ENCODE results near the gene PLA2G5. TPM values are rescaled to one million over a fixed set of nuclear protein-coding genes. Genes with fewer than 3 reads are reported as not detected.
A peak's percentile ranks its signal among the peaks of the same experiment; 100 is the strongest.
"Not testable (repeated sequence)": the region's sequence is repeated elsewhere in the genome, so short reads cannot be mapped to it uniquely, and the experiment has no call there.

PLA2G5 gene
- total RNA-seq, 3 donors from 2014 or later, result 0.78 to 16.2 (median 0.94) TPM

DNA sequence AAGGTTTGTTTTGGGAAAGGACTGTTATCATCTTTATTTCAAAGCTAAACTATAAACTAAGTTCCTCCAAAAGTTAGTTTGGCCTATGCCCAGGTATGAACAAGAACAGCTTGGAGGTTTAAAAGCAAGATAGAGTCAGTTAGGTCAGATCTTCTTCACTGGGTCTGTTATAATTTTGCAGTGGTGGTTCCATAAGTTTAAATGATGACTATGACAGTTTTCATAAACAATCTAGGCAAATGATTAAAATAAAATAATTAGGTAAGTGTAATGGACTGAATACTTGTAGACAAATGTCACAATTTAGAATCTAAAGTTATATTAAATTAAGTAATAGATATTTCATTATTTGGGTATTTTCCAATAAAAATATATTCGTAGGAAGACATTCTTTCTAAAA is 21.4 kb upstream of the PLA2G5 start:
- Histone ChIP-seq H3K9me3 (peaks cover 17% of the 10 kb centered on the region), H3K36me3 (ENCODE audit: low read depth) (no peaks in the 10 kb centered on the region), H3K4me3 (no peak overlapping the region), H3K4me1 (ENCODE audit: low read depth) (no peaks in the 10 kb centered on the region)
- DNase-seq (no peak), ATAC-seq (no peak)
- TF ChIP-seq, protein P1, sequence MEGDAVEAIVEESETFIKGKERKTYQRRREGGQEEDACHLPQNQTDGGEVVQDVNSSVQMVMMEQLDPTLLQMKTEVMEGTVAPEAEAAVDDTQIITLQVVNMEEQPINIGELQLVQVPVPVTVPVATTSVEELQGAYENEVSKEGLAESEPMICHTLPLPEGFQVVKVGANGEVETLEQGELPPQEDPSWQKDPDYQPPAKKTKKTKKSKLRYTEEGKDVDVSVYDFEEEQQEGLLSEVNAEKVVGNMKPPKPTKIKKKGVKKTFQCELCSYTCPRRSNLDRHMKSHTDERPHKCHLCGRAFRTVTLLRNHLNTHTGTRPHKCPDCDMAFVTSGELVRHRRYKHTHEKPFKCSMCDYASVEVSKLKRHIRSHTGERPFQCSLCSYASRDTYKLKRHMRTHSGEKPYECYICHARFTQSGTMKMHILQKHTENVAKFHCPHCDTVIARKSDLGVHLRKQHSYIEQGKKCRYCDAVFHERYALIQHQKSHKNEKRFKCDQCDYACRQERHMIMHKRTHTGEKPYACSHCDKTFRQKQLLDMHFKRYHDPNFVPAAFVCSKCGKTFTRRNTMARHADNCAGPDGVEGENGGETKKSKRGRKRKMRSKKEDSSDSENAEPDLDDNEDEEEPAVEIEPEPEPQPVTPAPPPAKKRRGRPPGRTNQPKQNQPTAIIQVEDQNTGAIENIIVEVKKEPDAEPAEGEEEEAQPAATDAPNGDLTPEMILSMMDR (IDR thresholded peaks at IDR 0.05), result no peak
- intact Hi-C loops (cut with DNase I, micrococcal nuclease), result no loop called here

DNA sequence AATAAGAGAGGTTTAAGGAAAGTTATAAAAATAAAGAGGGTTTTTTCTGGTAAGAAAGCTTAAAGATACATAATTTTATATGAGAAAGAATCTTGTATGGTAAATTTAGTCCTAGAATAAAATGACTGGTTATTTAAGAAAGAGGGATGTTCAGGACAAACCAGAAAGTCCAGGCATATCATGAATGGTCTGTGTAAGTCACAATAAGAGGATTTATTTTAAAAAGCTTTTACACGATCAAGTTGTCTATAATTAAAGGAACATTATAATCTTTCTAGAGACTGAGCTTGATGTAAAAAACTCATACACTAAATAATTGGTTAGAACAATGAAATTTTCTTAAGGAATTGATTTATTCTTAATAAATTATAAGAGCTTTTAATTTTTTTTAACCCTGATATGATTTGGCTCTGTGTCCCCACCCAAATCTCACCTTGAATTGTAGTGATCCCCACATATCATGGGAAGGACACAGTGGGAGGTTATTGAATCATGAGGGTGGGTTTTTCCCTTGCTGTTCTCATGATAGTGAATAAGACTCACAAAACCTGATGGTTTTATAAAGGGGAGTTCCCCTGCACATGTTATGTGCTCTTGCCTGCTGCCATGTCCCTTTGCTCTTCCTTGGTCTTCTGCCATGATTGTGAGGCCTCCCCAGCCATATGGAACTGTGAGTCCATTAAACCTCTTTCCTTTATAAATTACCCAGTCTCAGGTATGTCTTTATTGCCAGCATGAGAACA is 20.8 kb upstream of the PLA2G5 start:
- H3K4me3 ChIP-seq; ATAC-seq; H3K4me1 ChIP-seq (ENCODE audit: low read depth); H3K36me3 ChIP-seq (ENCODE audit: low read depth); DNase-seq; intact Hi-C loops (cut with DNase I, micrococcal nuclease): not testable (repeated sequence)
- peaks cover 17% of the 10 kb centered on the region for H3K9me3 ChIP-seq

DNA sequence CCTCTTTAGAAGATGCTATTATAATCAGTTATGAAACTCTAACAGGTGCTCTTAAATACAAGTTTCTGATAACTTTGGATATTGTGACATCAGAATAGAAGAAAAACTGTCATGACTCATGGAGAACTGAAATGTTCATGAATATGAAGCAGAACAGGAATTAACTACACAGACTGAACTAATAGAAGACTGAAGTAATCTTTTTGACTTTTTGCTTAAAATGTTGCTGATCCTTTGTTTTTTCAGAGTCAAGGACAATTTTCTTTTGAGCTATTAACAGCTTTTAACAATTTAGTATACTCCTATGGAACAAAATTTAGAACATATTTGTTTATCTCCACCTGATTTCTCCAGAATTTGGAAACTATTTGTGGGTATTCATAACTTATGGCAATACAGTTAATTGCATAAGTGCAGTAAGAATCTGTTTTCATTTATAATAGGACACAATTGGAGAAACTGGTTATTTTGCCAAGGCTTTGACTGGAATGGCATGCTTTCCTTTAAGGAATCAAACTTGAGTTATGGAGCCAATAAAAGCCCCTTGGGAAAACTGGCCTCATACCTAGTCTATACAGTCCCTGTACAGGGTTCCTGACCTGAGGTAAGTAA is 18.7 kb upstream of the PLA2G5 start:
- TF ChIP-seq, protein P1 (IDR thresholded peaks at IDR 0.05), result no peak
- ATAC-seq (no peak), DNase-seq (no peak)
- Histone ChIP-seq H3K4me3 (no peak overlapping the region), H3K4me1 (ENCODE audit: low read depth) (no peaks in the 10 kb centered on the region), H3K36me3 (ENCODE audit: low read depth) (no peaks in the 10 kb centered on the region), H3K9me3 (peaks cover 17% of the 10 kb centered on the region)
- intact Hi-C loops (cut with DNase I, micrococcal nuclease), result no loop called here

DNA sequence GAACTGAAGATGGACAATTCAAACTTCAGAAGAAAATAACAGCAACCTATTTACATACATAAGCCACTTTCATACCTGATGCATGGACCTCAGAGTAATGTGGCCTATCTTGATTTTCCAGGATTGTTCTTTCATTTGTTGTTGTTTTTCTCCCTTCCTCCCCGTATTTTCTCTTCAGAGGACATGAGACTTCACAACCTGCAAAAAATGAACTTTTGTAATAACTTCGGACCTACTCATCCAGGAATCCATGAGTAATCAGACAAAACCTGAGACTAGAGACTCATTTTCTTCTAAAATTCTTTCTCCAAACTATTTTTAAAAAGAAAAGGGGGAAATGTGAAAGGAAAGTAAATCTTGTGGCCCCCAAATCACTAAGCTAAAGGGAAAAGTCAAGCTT is 17.6 kb upstream of the PLA2G5 start:
- TF ChIP-seq, protein P1 (IDR thresholded peaks at IDR 0.05), result no peak
- no peak for DNase-seq
- intact Hi-C loops (cut with DNase I, micrococcal nuclease), result no loop called here
- Histone ChIP-seq H3K36me3 (ENCODE audit: low read depth) (no peaks in the 10 kb centered on the region), H3K9me3 (peaks cover 17% of the 10 kb centered on the region), H3K4me3 (no peak overlapping the region), H3K4me1 (ENCODE audit: low read depth) (no peaks in the 10 kb centered on the region)
- ATAC-seq, result no peak

DNA sequence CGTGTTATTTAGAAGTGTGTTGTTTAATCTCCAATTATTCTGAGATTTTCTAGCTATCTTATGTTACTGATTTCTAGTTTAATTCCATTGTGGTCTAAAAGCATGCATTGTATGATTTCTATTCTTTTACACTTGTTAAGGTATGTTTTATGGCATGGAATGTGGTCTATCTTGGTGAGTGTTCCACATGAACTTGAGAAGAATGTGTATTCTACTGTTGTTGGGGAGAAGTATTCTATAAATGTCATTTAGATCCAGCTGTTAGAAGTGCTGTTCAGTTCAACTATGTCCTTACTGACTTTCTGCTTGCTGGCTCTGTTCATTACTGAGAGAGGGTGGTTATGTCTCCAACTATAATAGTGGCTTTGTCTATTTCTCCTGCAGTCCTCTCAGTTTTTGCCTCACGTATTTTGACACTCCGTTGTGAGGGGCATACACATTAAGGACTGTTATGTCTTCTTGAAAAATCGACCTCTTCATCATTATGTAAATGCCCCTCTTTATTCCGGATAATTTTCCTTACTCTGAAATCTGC is 12.0 kb upstream of the PLA2G5 start:
- no peak for DNase-seq
- H3K4me3 ChIP-seq, result no peak overlapping the region
- no peaks in the 10 kb centered on the region for H3K4me1 ChIP-seq (ENCODE audit: low read depth)
- intact Hi-C loops (cut with DNase I, micrococcal nuclease), result no loop called here
- no peaks in the 10 kb centered on the region for H3K9me3 ChIP-seq
- ATAC-seq, result no peak
- TF ChIP-seq, protein P1 (IDR thresholded peaks at IDR 0.05), result no peak
- H3K36me3 ChIP-seq (ENCODE audit: low read depth), result no peaks in the 10 kb centered on the region

DNA sequence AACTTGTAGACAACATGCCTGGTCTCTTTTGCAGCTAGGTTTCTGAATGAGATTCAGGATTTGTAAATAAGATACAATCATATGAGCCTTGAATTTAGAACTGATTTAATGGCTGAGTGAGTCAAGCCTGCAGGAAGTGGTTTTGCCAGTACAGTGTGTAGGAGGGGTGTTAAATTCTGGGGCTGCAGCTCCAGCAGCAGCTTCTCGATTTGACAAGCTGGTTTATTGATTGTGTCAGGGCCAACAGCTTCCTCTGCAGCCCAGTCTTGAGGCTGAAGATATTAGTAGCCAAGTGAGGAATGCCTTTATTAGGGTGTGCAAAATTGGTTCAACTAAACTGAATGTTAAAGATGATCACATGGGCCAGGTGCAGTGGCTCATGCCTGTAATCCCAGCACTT is 11.5 kb upstream of the PLA2G5 start:
- ATAC-seq, result peak; percentile 65
- intact Hi-C loops (cut with DNase I, micrococcal nuclease), result no loop called here
- peak in 1 of 3 donors; percentile 13 for DNase-seq

More for the DNA sequence above, 11.5 kb upstream of the PLA2G5 start:
- Histone ChIP-seq H3K36me3 (ENCODE audit: low read depth) (no peaks in the 10 kb centered on the region), H3K4me1 (ENCODE audit: low read depth) (no peaks in the 10 kb centered on the region), H3K4me3 (no peak overlapping the region), H3K9me3 (no peaks in the 10 kb centered on the region)
- TF ChIP-seq, protein P1 (IDR thresholded peaks at IDR 0.05), result no peak
